Measurements from ENCODE around the gene CHD1.
A peak's percentile ranks its signal among the peaks of the same experiment; 100 is the strongest.

Gene CHD1

GRCh38 chr5:98936948-98937715 lies 8.3 kb upstream of the CHD1 start:
- no peak for TF ChIP-seq POLR2AphosphoS5 (IDR thresholded peaks at IDR 0.05; ENCODE audit: low read depth, low read length)
- no peak for TF ChIP-seq PAX5 (IDR thresholded peaks at IDR 0.05; ENCODE audit: insufficient read depth, low read length, severe bottlenecking)
- TF ChIP-seq POLR2A (IDR thresholded peaks at IDR 0.05; ENCODE audit: low read depth, low read length) = no peak
- TF ChIP-seq SPI1 (IDR thresholded peaks at IDR 0.05; ENCODE audit: low read depth, low read length) = no peak
- TF ChIP-seq POU2F2 (IDR thresholded peaks at IDR 0.05; ENCODE audit: low read depth, low read length) = no peak
- TF ChIP-seq TAF1 (IDR thresholded peaks at IDR 0.05; ENCODE audit: low read depth, low read length) = no peak
- FAIRE-seq (no peak), DNase-seq (ENCODE audit: insufficient read length, low spot score) (no peak)

GRCh38 chr5:98935206-98935605 lies 6.4 kb upstream of the CHD1 start:
- TF ChIP-seq SPI1 (IDR thresholded peaks at IDR 0.05; ENCODE audit: low read depth, low read length) = no peak
- TF ChIP-seq POLR2A (IDR thresholded peaks at IDR 0.05; ENCODE audit: low read depth, low read length) = no peak
- no peak for TF ChIP-seq TAF1 (IDR thresholded peaks at IDR 0.05; ENCODE audit: low read depth, low read length)
- no peak for TF ChIP-seq PAX5 (IDR thresholded peaks at IDR 0.05; ENCODE audit: insufficient read depth, low read length, severe bottlenecking)
- no peak for TF ChIP-seq POLR2AphosphoS5 (IDR thresholded peaks at IDR 0.05; ENCODE audit: low read depth, low read length)
- TF ChIP-seq POU2F2 (IDR thresholded peaks at IDR 0.05; ENCODE audit: low read depth, low read length) = no peak
- peak; percentile 70 for FAIRE-seq
- DNase-seq (ENCODE audit: insufficient read length, low spot score) = no peak

GRCh38 chr5:98934546-98934945 lies 5.7 kb upstream of the CHD1 start:
- FAIRE-seq = peak; percentile 71
- TF ChIP-seq POU2F2 (IDR thresholded peaks at IDR 0.05; ENCODE audit: low read depth, low read length) (no peak), TAF1 (IDR thresholded peaks at IDR 0.05; ENCODE audit: low read depth, low read length) (no peak), POLR2A (IDR thresholded peaks at IDR 0.05; ENCODE audit: low read depth, low read length) (no peak), SPI1 (IDR thresholded peaks at IDR 0.05; ENCODE audit: low read depth, low read length) (no peak), POLR2AphosphoS5 (IDR thresholded peaks at IDR 0.05; ENCODE audit: low read depth, low read length) (no peak), PAX5 (IDR thresholded peaks at IDR 0.05; ENCODE audit: insufficient read depth, low read length, severe bottlenecking) (no peak)
- DNase-seq (ENCODE audit: insufficient read length, low spot score) = no peak

GRCh38 chr5:98933445-98934072 lies 4.8 kb upstream of the CHD1 start:
- peak; percentile 45 for TF ChIP-seq SPI1 (IDR thresholded peaks at IDR 0.05; ENCODE audit: low read depth, low read length)
- peak; percentile 48; the same call in 1 of the 2 replicates for TF ChIP-seq POLR2A (IDR thresholded peaks at IDR 0.05; ENCODE audit: low read depth, low read length)
- TF ChIP-seq POLR2AphosphoS5 (IDR thresholded peaks at IDR 0.05; ENCODE audit: low read depth, low read length) = peak; percentile 56; the same call in 1 of the 2 replicates
- TF ChIP-seq POU2F2 (IDR thresholded peaks at IDR 0.05; ENCODE audit: low read depth, low read length) = no peak
- TF ChIP-seq TAF1 (IDR thresholded peaks at IDR 0.05; ENCODE audit: low read depth, low read length) = 0 out of 2 replicates have a peak, but pooled peaks have one; percentile 31
- TF ChIP-seq PAX5 (IDR thresholded peaks at IDR 0.05; ENCODE audit: insufficient read depth, low read length, severe bottlenecking) = no peak
- FAIRE-seq (peak; percentile 94), DNase-seq (ENCODE audit: insufficient read length, low spot score) (no peak)

GRCh38 chr5:98930972-98931762 lies 2.4 kb upstream of the CHD1 start:
- no peak for FAIRE-seq
- DNase-seq (ENCODE audit: insufficient read length, low spot score) = no peak
- TF ChIP-seq POU2F2 (IDR thresholded peaks at IDR 0.05; ENCODE audit: low read depth, low read length) (no peak), TAF1 (IDR thresholded peaks at IDR 0.05; ENCODE audit: low read depth, low read length) (no peak), POLR2A (IDR thresholded peaks at IDR 0.05; ENCODE audit: low read depth, low read length) (no peak), POLR2AphosphoS5 (IDR thresholded peaks at IDR 0.05; ENCODE audit: low read depth, low read length) (no peak), SPI1 (IDR thresholded peaks at IDR 0.05; ENCODE audit: low read depth, low read length) (no peak), PAX5 (IDR thresholded peaks at IDR 0.05; ENCODE audit: insufficient read depth, low read length, severe bottlenecking) (no peak)

- FAIRE-seq (no peak), DNase-seq (ENCODE audit: insufficient read length, low spot score) (no peak)
- TF ChIP-seq POLR2A (IDR thresholded peaks at IDR 0.05; ENCODE audit: low read depth, low read length) = no peak; the same call in 1 of the 2 replicates
- 0 out of 2 replicates have a peak, but pooled peaks have one; percentile 12 for TF ChIP-seq POLR2AphosphoS5 (IDR thresholded peaks at IDR 0.05; ENCODE audit: low read depth, low read length)
- TF ChIP-seq SPI1 (IDR thresholded peaks at IDR 0.05; ENCODE audit: low read depth, low read length) = peak; percentile 47
These were observed 997 bp upstream of the CHD1 start for GRCh38 chr5:98929710-98930298.

GRCh38 chr5:98927989-98928872 lies 576 bp downstream of the CHD1 start:
- FAIRE-seq (peak; percentile 31), DNase-seq (ENCODE audit: insufficient read length, low spot score) (peak; percentile 30)
- TF ChIP-seq POLR2A (IDR thresholded peaks at IDR 0.05; ENCODE audit: low read depth, low read length) = 0 out of 2 replicates have a peak, but pooled peaks have one; percentile 12
- no peak for TF ChIP-seq TAF1 (IDR thresholded peaks at IDR 0.05; ENCODE audit: low read depth, low read length)

GRCh38 chr5:98927242-98927988 lies 1.4 kb downstream of the CHD1 start:
- no peak for DNase-seq (ENCODE audit: insufficient read length, low spot score)
- peak; percentile 98 for FAIRE-seq

More at GRCh38 chr5:98927242-98927988, 1.4 kb downstream of the CHD1 start:
- TF ChIP-seq POLR2AphosphoS5 (IDR thresholded peaks at IDR 0.05; ENCODE audit: low read depth, low read length) = peak; percentile 88
- TF ChIP-seq SPI1 (IDR thresholded peaks at IDR 0.05; ENCODE audit: low read depth, low read length) = no peak; the same call in 1 of the 2 replicates
- no peak for TF ChIP-seq PAX5 (IDR thresholded peaks at IDR 0.05; ENCODE audit: insufficient read depth, low read length, severe bottlenecking)
- TF ChIP-seq POU2F2 (IDR thresholded peaks at IDR 0.05; ENCODE audit: low read depth, low read length) = 0 out of 2 replicates have a peak, but pooled peaks have one; percentile 19
- TF ChIP-seq TAF1 (IDR thresholded peaks at IDR 0.05; ENCODE audit: low read depth, low read length) = peak; percentile 85; the same call in 1 of the 2 replicates
- TF ChIP-seq POLR2A (IDR thresholded peaks at IDR 0.05; ENCODE audit: low read depth, low read length) = peak; percentile 92

Measured in GM12891 (cell line).